Muscle of leg (tissue), 11 donors: ENCODE data around the gene ETS2. TPM values are rescaled to one million over a fixed set of nuclear protein-coding genes. Genes with fewer than 3 reads are reported as not detected.

ENCODE experiments used
- DNase-seq: peaks from one replicate; pipeline ENCODE4 v3.0.0; 2013
- H3K27ac ChIP-seq: one replicate; pipeline ENCODE4 v1.5.1; 2013; ENCODE audit warnings: mild to moderate bottlenecking, low read length, control low read depth
- H3K27me3 ChIP-seq: one replicate; pipeline ENCODE4 v1.6.1; 2013; ENCODE audit warnings: low read length; ENCODE audit not compliant: control insufficient read depth, insufficient read depth
- H3K36me3 ChIP-seq: one replicate; pipeline ENCODE4 v1.6.1; 2013; ENCODE audit warnings: low read length; ENCODE audit not compliant: control insufficient read depth, insufficient read depth
- H3K4me1 ChIP-seq: one replicate; pipeline ENCODE4 v1.6.1; 2013; ENCODE audit warnings: low read length; ENCODE audit not compliant: control insufficient read depth, insufficient read depth
- H3K4me3 ChIP-seq: one replicate; pipeline ENCODE4 v1.5.1; 2013; ENCODE audit warnings: low read length, control low read depth
- H3K9me3 ChIP-seq: replicated peaks from 2 replicates; pipeline ENCODE4 v1.6.1; 2013; ENCODE audit warnings: low read depth, low read length; ENCODE audit not compliant: control insufficient read depth
- WGBS: methylation state at CpG from one replicate; pipeline ENCODE4 v1.1.5; 2013; ENCODE audit warnings: missing lambda C conversion rate; ENCODE audit not compliant: insufficient coverage; 5-methylcytosine and 5-hydroxymethylcytosine counted together
- polyA plus RNA-seq, 8 donors: library from polyadenylated mRNA; unstranded; fragments of 120-200 nt; gene quantifications; one replicate each; pipeline versions ENCODE4 v1.2.1 to v1.2.3, GENCODE V29; 2013; ENCODE audit warnings: inconsistent platforms in 1 of 8, low replicate concordance in 1 of 8; ENCODE audit not compliant: insufficient read length in 8 of 8, insufficient read depth in 1 of 8
- total RNA-seq: library from RNA; stranded (reverse); fragments of 120-200 nt; gene quantifications from one replicate; pipeline ENCODE4 v1.2.4, GENCODE V29; 2013

ETS2 gene
- total and polyA plus RNA-seq, 9 donors: 19.7 to 35.4 (median 27.0) TPM

- Histone ChIP-seq H3K36me3 (no peaks in the 10 kb centered on the region), H3K4me3 (no peak overlapping the region), H3K27me3 (no peaks in the 10 kb centered on the region), H3K9me3 (no peaks in the 10 kb centered on the region), H3K27ac (no peak overlapping the region), H3K4me1 (peaks cover 11% of the 10 kb centered on the region)
- WGBS: 85% methylated on average over 3 of the region's 5 CpGs
- no peak for DNase-seq
Observed at GRCh38 chr21:38800046-38800758, 5.5 kb upstream of the ETS2 start.

GRCh38 chr21:38800924-38801744 is 4.6 kb upstream of the ETS2 start:
- H3K27ac ChIP-seq: no peak overlapping the region
- H3K9me3 ChIP-seq: no peaks in the 10 kb centered on the region
- peaks cover 12% of the 10 kb centered on the region for H3K4me1 ChIP-seq
- no peaks in the 10 kb centered on the region for H3K27me3 ChIP-seq
- no peak for DNase-seq
- no CpG with 5 or more reads among the region's 12 CpGs for WGBS
- no peaks in the 10 kb centered on the region for H3K36me3 ChIP-seq
- H3K4me3 ChIP-seq: no peak overlapping the region

GRCh38 chr21:38802050-38803026 is 3.4 kb upstream of the ETS2 start:
- Histone ChIP-seq H3K4me1 (peaks cover 8% of the 10 kb centered on the region), H3K36me3 (no peaks in the 10 kb centered on the region), H3K9me3 (no peaks in the 10 kb centered on the region), H3K4me3 (no peak overlapping the region), H3K27ac (no peak overlapping the region), H3K27me3 (no peaks in the 10 kb centered on the region)
- WGBS: 84% methylated on average over 5 of the region's 16 CpGs
- DNase-seq: no peak

GRCh38 chr21:38803075-38803660 is 2.6 kb upstream of the ETS2 start:
- Histone ChIP-seq H3K9me3 (no peaks in the 10 kb centered on the region), H3K36me3 (no peaks in the 10 kb centered on the region), H3K27me3 (no peaks in the 10 kb centered on the region), H3K27ac (no peak overlapping the region), H3K4me1 (peaks cover 11% of the 10 kb centered on the region), H3K4me3 (no peak overlapping the region)
- DNase-seq: no peak
- 100% methylated on average over 1 of the region's 7 CpGs for WGBS

GRCh38 chr21:38804030-38804788 is 1.5 kb upstream of the ETS2 start:
- Histone ChIP-seq H3K27me3 (no peaks in the 10 kb centered on the region), H3K36me3 (no peaks in the 10 kb centered on the region), H3K9me3 (no peaks in the 10 kb centered on the region), H3K4me1 (peaks cover 11% of the 10 kb centered on the region), H3K27ac (no peak overlapping the region), H3K4me3 (no peak overlapping the region)
- WGBS: 79% methylated on average over 10 of the region's 13 CpGs
- DNase-seq: peak; percentile 45

- WGBS: 9% methylated on average over 22 of the region's 26 CpGs
- H3K4me1 ChIP-seq: peaks cover 11% of the 10 kb centered on the region
- DNase-seq: peak; percentile 81
- peak overlapping the region; percentile 83 for H3K27ac ChIP-seq
- H3K36me3 ChIP-seq: no peaks in the 10 kb centered on the region
- no peaks in the 10 kb centered on the region for H3K9me3 ChIP-seq
- no peaks in the 10 kb centered on the region for H3K27me3 ChIP-seq
- peak overlapping the region; percentile 75 for H3K4me3 ChIP-seq
Observed at GRCh38 chr21:38804789-38805327, 871 bp upstream of the ETS2 start.

GRCh38 chr21:38806153-38806941 is 618 bp downstream of the ETS2 start:
- peaks cover 3% of the 10 kb centered on the region for H3K36me3 ChIP-seq
- peak; percentile 51 for DNase-seq
- H3K9me3 ChIP-seq: no peaks in the 10 kb centered on the region
- WGBS: 1% methylated on average over 61 of the region's 72 CpGs
- H3K4me1 ChIP-seq: peaks cover 11% of the 10 kb centered on the region
- peak overlapping the region; percentile 74 for H3K27ac ChIP-seq
- H3K27me3 ChIP-seq: no peaks in the 10 kb centered on the region
- peak overlapping the region; percentile 75 for H3K4me3 ChIP-seq

GRCh38 chr21:38806942-38807284 is 1.2 kb downstream of the ETS2 start:
- no peaks in the 10 kb centered on the region for H3K27me3 ChIP-seq
- no peaks in the 10 kb centered on the region for H3K9me3 ChIP-seq
- WGBS: 11% methylated on average over 4 of the region's 9 CpGs
- peaks cover 11% of the 10 kb centered on the region for H3K4me1 ChIP-seq
- peak overlapping the region; percentile 74 for H3K27ac ChIP-seq
- peak overlapping the region; percentile 75 for H3K4me3 ChIP-seq
- H3K36me3 ChIP-seq: peaks cover 3% of the 10 kb centered on the region
- peak; percentile 42 for DNase-seq
